GM18526 (cell line): ENCODE data around the gene PIK3C3.

Experiments used
- POLR2A ChIP-seq: IDR thresholded peaks from 3 replicates; pipeline ENCODE4 v1.6.1; 2011; ENCODE audit not compliant: insufficient read length; ENCODE audit errors: extremely low read depth

The PIK3C3 gene

GRCh38 chr18:42114310-42114943 is 159.4 kb downstream of the PIK3C3 start:
- no peak for TF ChIP-seq POLR2A

- TF ChIP-seq POLR2A: no peak
These were observed 171.6 kb downstream of the PIK3C3 start for GRCh38 chr18:42126586-42126985.

- no peak for TF ChIP-seq POLR2A
These were observed 176.3 kb downstream of the PIK3C3 start for GRCh38 chr18:42131066-42131929.

- no peak for TF ChIP-seq POLR2A
These were observed 176.9 kb downstream of the PIK3C3 start for GRCh38 chr18:42131930-42132244.
